Sigmoid colon (tissue), 4 donors: ENCODE data around the gene CEP120.

Source experiments
- EP300 ChIP-seq, 4 donors: sonication (generic); formaldehyde crosslinking; IDR thresholded peaks; one replicate each; pipeline ENCODE4 v1.6.1; 2017; ENCODE audit warnings: antibody characterized with exemption in 4 of 4
- POLR2A ChIP-seq, 2 donors: fragments of 450-650 bp; IDR thresholded peaks; one replicate each; pipeline ENCODE4 v1.6.1; 2016; ENCODE audit warnings: antibody characterized with exemption in 2 of 2, mild to moderate bottlenecking in 2 of 2, moderate library complexity in 2 of 2
- TF ChIP-seq, protein P1 (sequence below), 4 experiments: fragments of 450-650 bp in 3 of 4; fragments of 200-600 bp in 1 of 4; IDR thresholded peaks; one replicate each; pipeline ENCODE4 v1.5.1; 2016 to 2019; ENCODE audit warnings: antibody characterized with exemption in 4 of 4, mild to moderate bottlenecking in 3 of 4, moderate library complexity in 2 of 4

DNA sequence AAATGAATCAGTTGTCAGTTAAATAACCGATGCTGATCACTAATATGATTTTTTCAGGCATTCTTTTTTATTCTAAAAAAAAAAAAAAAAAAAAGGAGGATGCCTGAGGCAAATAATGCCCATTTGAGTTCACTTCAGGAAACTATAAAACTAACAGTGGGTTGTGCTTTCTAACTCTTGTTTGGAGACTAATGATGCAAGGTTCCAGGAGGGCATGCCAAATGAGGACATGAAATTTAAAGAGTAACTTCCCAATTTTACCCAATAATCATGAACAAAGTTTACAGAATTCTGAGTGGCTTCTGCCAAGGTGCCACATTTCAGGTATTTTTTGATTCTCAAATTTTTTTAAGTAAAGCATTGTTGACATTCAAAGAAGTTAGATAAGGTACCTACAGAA, 41.0 kb downstream of the CEP120 start:
- TF ChIP-seq, protein P1, sequence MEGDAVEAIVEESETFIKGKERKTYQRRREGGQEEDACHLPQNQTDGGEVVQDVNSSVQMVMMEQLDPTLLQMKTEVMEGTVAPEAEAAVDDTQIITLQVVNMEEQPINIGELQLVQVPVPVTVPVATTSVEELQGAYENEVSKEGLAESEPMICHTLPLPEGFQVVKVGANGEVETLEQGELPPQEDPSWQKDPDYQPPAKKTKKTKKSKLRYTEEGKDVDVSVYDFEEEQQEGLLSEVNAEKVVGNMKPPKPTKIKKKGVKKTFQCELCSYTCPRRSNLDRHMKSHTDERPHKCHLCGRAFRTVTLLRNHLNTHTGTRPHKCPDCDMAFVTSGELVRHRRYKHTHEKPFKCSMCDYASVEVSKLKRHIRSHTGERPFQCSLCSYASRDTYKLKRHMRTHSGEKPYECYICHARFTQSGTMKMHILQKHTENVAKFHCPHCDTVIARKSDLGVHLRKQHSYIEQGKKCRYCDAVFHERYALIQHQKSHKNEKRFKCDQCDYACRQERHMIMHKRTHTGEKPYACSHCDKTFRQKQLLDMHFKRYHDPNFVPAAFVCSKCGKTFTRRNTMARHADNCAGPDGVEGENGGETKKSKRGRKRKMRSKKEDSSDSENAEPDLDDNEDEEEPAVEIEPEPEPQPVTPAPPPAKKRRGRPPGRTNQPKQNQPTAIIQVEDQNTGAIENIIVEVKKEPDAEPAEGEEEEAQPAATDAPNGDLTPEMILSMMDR (IDR thresholded peaks at IDR 0.05): no peak
- TF ChIP-seq POLR2A (IDR thresholded peaks at IDR 0.05) (no peak), EP300 (IDR thresholded peaks at IDR 0.05) (no peak)
